Natural killer cell (primary cell): Measurements from ENCODE around the gene SCAPER. TPM values are rescaled to one million over a fixed set of nuclear protein-coding genes. Genes with fewer than 3 reads are reported as not detected.
A peak's percentile ranks its signal among the peaks of the same experiment; 100 is the strongest.

Source experiments
- ATAC-seq, 3 donors: fragments of 150-1000 bp in 2 of 3; fragments of 200-7000 bp in 1 of 3; cut with Tn5 transposase; 1 replicate in 1 of 3; 2 replicates in 2 of 3; pipeline ENCODE4 v1.10.0; 2021; ENCODE audit warnings: mild to moderate bottlenecking in 2 of 3, moderate library complexity in 2 of 3
- DNase-seq, 2 donors: peaks; one replicate each; pipeline versions ENCODE4 v3.0.0 to v3.0.0-alpha.2; 2013 to 2021; ENCODE audit warnings: mixed read lengths in 1 of 2
- H3K27ac ChIP-seq: one replicate; pipeline ENCODE4 v1.5.1; 2013; ENCODE audit warnings: mild to moderate bottlenecking, low read length
- H3K27me3 ChIP-seq: one replicate; pipeline ENCODE4 v1.6.1; 2013; ENCODE audit warnings: low read length; ENCODE audit not compliant: control insufficient read depth, insufficient read depth
- H3K36me3 ChIP-seq: one replicate; pipeline ENCODE4 v1.6.1; 2013; ENCODE audit warnings: low read length; ENCODE audit not compliant: control insufficient read depth, insufficient read depth
- H3K4me1 ChIP-seq: one replicate; pipeline ENCODE4 v1.6.1; 2013; ENCODE audit warnings: low read length; ENCODE audit not compliant: control insufficient read depth, insufficient read depth
- H3K4me3 ChIP-seq: one replicate; pipeline ENCODE4 v1.5.1; 2013; ENCODE audit warnings: low read length
- H3K9me3 ChIP-seq: one replicate; pipeline ENCODE4 v1.6.1; 2013; ENCODE audit warnings: low read length; ENCODE audit not compliant: control insufficient read depth, insufficient read depth
- H3K27ac Mint-ChIP-seq, 2 donors: one replicate each; pipeline ENCODE4 v1.8.0; 2022; ENCODE audit warnings: mild to moderate bottlenecking in 2 of 2, mixed read lengths in 2 of 2, moderate library complexity in 1 of 2
- H3K27me3 Mint-ChIP-seq, 2 donors: one replicate each; pipeline ENCODE4 v1.8.0; 2022; ENCODE audit warnings: low read depth in 2 of 2, mixed read lengths in 2 of 2
- H3K36me3 Mint-ChIP-seq: one replicate; pipeline ENCODE4 v1.8.0; 2022; ENCODE audit warnings: mixed read lengths
- H3K4me1 Mint-ChIP-seq, 2 donors: one replicate each; pipeline ENCODE4 v1.8.0; 2022; ENCODE audit warnings: mixed read lengths in 2 of 2
- H3K4me3 Mint-ChIP-seq: one replicate; pipeline ENCODE4 v1.8.0; 2022; ENCODE audit warnings: mild to moderate bottlenecking, moderate library complexity, mixed read lengths
- H3K9me3 Mint-ChIP-seq, 2 donors: one replicate each; pipeline ENCODE4 v1.8.0; 2022; ENCODE audit warnings: mixed read lengths in 2 of 2
- CTCF ChIP-seq: fragments of 200-600 bp; IDR thresholded peaks from one replicate; pipeline ENCODE4 v1.8.0; 2022; ENCODE audit warnings: antibody characterized with exemption
- WGBS: methylation state at CpG from one replicate; pipeline ENCODE4 v1.1.7; 2013; ENCODE audit warnings: missing lambda C conversion rate; ENCODE audit not compliant: insufficient coverage; 5-methylcytosine and 5-hydroxymethylcytosine counted together
- intact Hi-C: fragments of 100-400 bp; cut with micrococcal nuclease; formaldehyde crosslinking; loops from one replicate; pipeline ENCODE4 v1.14.2; 2022
- total RNA-seq, 4 donors: library from RNA; stranded (reverse); fragments of 120-200 nt in 1 of 4; gene quantifications; one replicate each; pipeline versions ENCODE4 v1.2.3 to v1.2.4, GENCODE V29; 2013 to 2022

SCAPER gene
- total RNA-seq, 3 donors from 2014 or later (not counting 1 experiment from before 2014, with no cell fraction given): 48.1 to 53.6 (median 51.8) TPM

- DNase-seq: peak; percentile 23 to 50
- no peaks in the 10 kb centered on the region for H3K36me3 Mint-ChIP-seq
These were observed 594.6 kb downstream of the SCAPER start for GRCh38 chr15:76310475-76311099.

GRCh38 chr15:76309601-76310330 lies 595.4 kb downstream of the SCAPER start:
- intact Hi-C loops: loop anchor here (1.0 kb wide), 1 partner anchor 23 kb away; no protein-coding TSS in a partner anchor
- TF ChIP-seq CTCF: no peak
- Histone ChIP-seq H3K27ac (no peak overlapping the region), H3K4me3 (no peak overlapping the region), H3K9me3 (no peaks in the 10 kb centered on the region), H3K4me1 (peaks cover 14% of the 10 kb centered on the region), H3K27me3 (no peaks in the 10 kb centered on the region), H3K36me3 (peaks cover 2% of the 10 kb centered on the region)
- Mint-ChIP-seq H3K27me3 (no peaks in the 10 kb centered on the region), H3K4me3 (peak overlapping the region; percentile 90), H3K36me3 (no peaks in the 10 kb centered on the region), H3K4me1 (peaks cover 48 to 49% of the 10 kb centered on the region in 2 donors), H3K27ac (peak overlapping the region; percentile 85 to 90), H3K9me3 (no peaks in the 10 kb centered on the region)
- no peak for ATAC-seq
- no peak for DNase-seq
- 85% methylated on average over 12 of the region's 13 CpGs for WGBS

More at GRCh38 chr15:76310475-76311099, 594.6 kb downstream of the SCAPER start:
- ATAC-seq: peak in 2 of 3 donors; percentile 15 to 19
- Histone ChIP-seq H3K4me1 (peaks cover 14% of the 10 kb centered on the region), H3K4me3 (peak overlapping the region; percentile 81), H3K36me3 (peaks cover 2% of the 10 kb centered on the region), H3K9me3 (no peaks in the 10 kb centered on the region), H3K27me3 (no peaks in the 10 kb centered on the region), H3K27ac (peak overlapping the region; percentile 83)
- no peaks in the 10 kb centered on the region for H3K9me3 Mint-ChIP-seq
- peaks cover 41% of the 10 kb centered on the region in 2 donors for H3K4me1 Mint-ChIP-seq
- peak overlapping the region; percentile 90 for H3K4me3 Mint-ChIP-seq
- intact Hi-C loops: loop anchor here (1.0 kb wide), 1 partner anchor 24 kb away; no protein-coding TSS in a partner anchor
- no peaks in the 10 kb centered on the region for H3K27me3 Mint-ChIP-seq
- H3K27ac Mint-ChIP-seq: peak overlapping the region; percentile 85 to 90
- no peak for TF ChIP-seq CTCF
- WGBS: under 1% methylated on average over 16 of the region's 16 CpGs

GRCh38 chr15:76303909-76304308 lies 601.2 kb downstream of the SCAPER start:
- Mint-ChIP-seq H3K4me3 (no peak overlapping the region), H3K27me3 (no peaks in the 10 kb centered on the region), H3K4me1 (peaks cover 27 to 53% of the 10 kb centered on the region in 2 donors), H3K9me3 (no peaks in the 10 kb centered on the region), H3K36me3 (no peaks in the 10 kb centered on the region), H3K27ac (no peak overlapping the region)
- DNase-seq (no peak), ATAC-seq (no peak)
- no peaks in the 10 kb centered on the region for H3K27me3 ChIP-seq
- H3K9me3 ChIP-seq: no peaks in the 10 kb centered on the region
- no peak overlapping the region for H3K4me3 ChIP-seq
- H3K27ac ChIP-seq: no peak overlapping the region
- no peak for TF ChIP-seq CTCF
- WGBS: 89% methylated on average over 1 of the region's 1 CpG
- H3K36me3 ChIP-seq: peaks cover 2% of the 10 kb centered on the region
- intact Hi-C loops: no loop called here
- peaks cover 3% of the 10 kb centered on the region for H3K4me1 ChIP-seq
